H1 (cell line): ENCODE data around the gene SPINK4. TPM values are rescaled to one million over a fixed set of nuclear protein-coding genes. Genes with fewer than 3 reads are reported as not detected.

Source experiments
- CTCF ChIA-PET: fragments of 300-600 bp; sonication (Branson Sonifier 250); formaldehyde crosslinking; loops from one replicate; lab custom pipeline; 2021; ENCODE audit not compliant: partially characterized antibody; lab: Charles Lee
- POLR2A ChIA-PET: fragments of 300-600 bp; sonication (Branson Sonifier 250); formaldehyde crosslinking; loops from one replicate; lab custom pipeline; 2021; ENCODE audit warnings: inconsistent platforms; ENCODE audit not compliant: partially characterized antibody; lab: Charles Lee
- DNase-seq, 2 experiments: peaks; one replicate each; pipeline versions ENCODE4 v3.0.0 to v3.0.0-alpha.2; 2010 to 2022; ENCODE audit warnings: low spot score in 2 of 2, low read depth in 1 of 2, mixed read lengths in 1 of 2
- FAIRE-seq: peaks from 2 replicates; lab custom pipeline; 2011; peaks lifted over from hg19 to GRCh38; lab: Jason Lieb, UNC
- H2AFZ ChIP-seq: 2 replicates; pipeline ENCODE4 v1.8.1; 2012; ENCODE audit warnings: low read length, inconsistent platforms
- H2AK5ac ChIP-seq: 2 replicates; pipeline ENCODE4 v1.6.1; 2013; ENCODE audit warnings: low read depth, low read length
- H2BK120ac ChIP-seq: replicated peaks from 2 replicates; pipeline ENCODE3; 2013; ENCODE audit warnings: low read depth, low read length, inconsistent platforms
- H2BK12ac ChIP-seq: 2 replicates; pipeline ENCODE4 v1.6.1; 2013; ENCODE audit warnings: low read depth, low read length
- H2BK15ac ChIP-seq: 2 replicates; pipeline ENCODE4 v1.6.1; 2013; ENCODE audit warnings: low read length
- H2BK20ac ChIP-seq: 2 replicates; pipeline ENCODE4 v1.6.1; 2013; ENCODE audit warnings: low read length
- H2BK5ac ChIP-seq: 2 replicates; pipeline ENCODE4 v1.6.1; 2013; ENCODE audit warnings: low read depth, low read length
- H3K14ac ChIP-seq: 2 replicates; pipeline ENCODE4 v1.6.1; 2013; ENCODE audit warnings: inconsistent platforms; ENCODE audit not compliant: insufficient read length
- H3K18ac ChIP-seq: 2 replicates; pipeline ENCODE4 v1.6.1; 2013; ENCODE audit warnings: low read length; ENCODE audit errors: extremely low read depth
- H3K23ac ChIP-seq: 2 replicates; pipeline ENCODE4 v1.6.1; 2013; ENCODE audit warnings: inconsistent platforms; ENCODE audit not compliant: insufficient read length
- H3K23me2 ChIP-seq: 2 replicates; pipeline ENCODE4 v1.6.1; 2013; ENCODE audit warnings: low read depth, low read length
- H3K27ac ChIP-seq: 2 replicates; pipeline ENCODE4 v1.6.1; 2011; ENCODE audit warnings: low read depth, low read length, inconsistent platforms
- H3K27me3 ChIP-seq, 4 experiments: replicated peaks in 1 of 4; 1 replicate in 1 of 4; 2 replicates in 3 of 4; pipeline versions ENCODE4 v1.6.1 to v1.8.1; 2011 to 2013; ENCODE audit warnings: low read length in 3 of 4, mild to moderate bottlenecking in 3 of 4, inconsistent platforms in 2 of 4, mixed read lengths in 2 of 4, moderate library complexity in 1 of 4; ENCODE audit not compliant: control insufficient read depth in 3 of 4, insufficient read depth in 3 of 4; ENCODE audit errors: extremely low read depth in 1 of 4
- H3K36me3 ChIP-seq, 4 experiments: 2 replicates each; pipeline versions ENCODE4 v1.6.1 to v1.8.1; 2011 to 2013; ENCODE audit warnings: mild to moderate bottlenecking in 4 of 4, low read length in 3 of 4, moderate library complexity in 2 of 4, control low read depth in 1 of 4, inconsistent platforms in 1 of 4; ENCODE audit not compliant: insufficient read depth in 4 of 4, control insufficient read depth in 2 of 4
- H3K4ac ChIP-seq: replicated peaks from 2 replicates; pipeline ENCODE3; 2013; ENCODE audit warnings: low read length, low read depth, mixed read lengths, inconsistent platforms; ENCODE audit not compliant: insufficient read length
- H3K4me1 ChIP-seq, 4 experiments: replicated peaks in 1 of 4; 1 replicate in 1 of 4; 2 replicates in 3 of 4; pipeline versions ENCODE4 v1.6.1 to v1.8.1; 2011 to 2013; ENCODE audit warnings: low read length in 3 of 4, inconsistent platforms in 2 of 4, mixed read lengths in 1 of 4; ENCODE audit not compliant: insufficient read depth in 4 of 4, control insufficient read depth in 3 of 4
- H3K4me2 ChIP-seq, 2 experiments: 2 replicates each; pipeline versions ENCODE4 v1.6.1 to v1.8.1; 2011 to 2013; ENCODE audit warnings: low read depth in 2 of 2, low read length in 2 of 2, control low read depth in 1 of 2, inconsistent platforms in 1 of 2, mild to moderate bottlenecking in 1 of 2; ENCODE audit not compliant: insufficient read depth in 1 of 2
- H3K4me3 ChIP-seq, 4 experiments: fragments of 200-600, 300-600 bp in 1 of 4; sonication (generic), shearing (Covaris generic), sonication (Bioruptor Twin) in 1 of 4; 2 replicates each; pipeline versions ENCODE4 v1.5.1 to v1.8.1; 2011 to 2016; ENCODE audit warnings: low read length in 4 of 4, low read depth in 3 of 4, control low read depth in 2 of 4, inconsistent platforms in 2 of 4, mild to moderate bottlenecking in 2 of 4, mixed read lengths in 1 of 4, moderate library complexity in 1 of 4; ENCODE audit not compliant: insufficient read depth in 2 of 4; ENCODE audit errors: extremely low read depth in 1 of 4
- H3K56ac ChIP-seq: replicated peaks from 2 replicates; pipeline ENCODE3; 2013; ENCODE audit warnings: low read depth, mild to moderate bottlenecking, mixed read lengths, low read length, inconsistent platforms; ENCODE audit not compliant: insufficient read length
- H3K79me1 ChIP-seq: 2 replicates; pipeline ENCODE4 v1.6.1; 2013; ENCODE audit warnings: low read depth, low read length, control low read depth
- H3K79me2 ChIP-seq, 2 experiments: 2 replicates each; pipeline versions ENCODE4 v1.6.1 to v1.8.1; 2012 to 2013; ENCODE audit warnings: low read length in 2 of 2, mild to moderate bottlenecking in 2 of 2, inconsistent platforms in 1 of 2; ENCODE audit not compliant: insufficient read depth in 2 of 2, control insufficient read depth in 1 of 2
- H3K9ac ChIP-seq, 4 experiments: replicated peaks in 1 of 4; 1 replicate in 1 of 4; 2 replicates in 3 of 4; pipeline versions ENCODE4 v1.6.1 to v1.8.1; 2011 to 2013; ENCODE audit warnings: low read depth in 3 of 4, low read length in 3 of 4, control low read depth in 2 of 4, mild to moderate bottlenecking in 2 of 4, moderate library complexity in 2 of 4, inconsistent platforms in 1 of 4; ENCODE audit errors: extremely low read depth in 1 of 4
- H3K9me3 ChIP-seq, 2 experiments: 2 replicates each; pipeline versions ENCODE4 v1.6.1 to v1.8.1; 2012 to 2013; ENCODE audit warnings: mild to moderate bottlenecking in 2 of 2, moderate library complexity in 2 of 2, control low read depth in 1 of 2, inconsistent platforms in 1 of 2, low read depth in 1 of 2, low read length in 1 of 2, mixed read lengths in 1 of 2; ENCODE audit not compliant: insufficient read depth in 2 of 2
- H4K20me1 ChIP-seq, 2 experiments: replicated peaks in 1 of 2; 2 replicates each; pipeline versions ENCODE3 to v1.8.1; 2011 to 2013; ENCODE audit warnings: inconsistent platforms in 2 of 2, low read length in 2 of 2, mild to moderate bottlenecking in 1 of 2; ENCODE audit not compliant: insufficient read depth in 2 of 2, control insufficient read depth in 1 of 2
- H4K5ac ChIP-seq: 2 replicates; pipeline ENCODE4 v1.6.1; 2013; ENCODE audit warnings: low read length, low read depth, mixed read lengths, inconsistent platforms; ENCODE audit not compliant: insufficient read length
- H4K8ac ChIP-seq: 2 replicates; pipeline ENCODE4 v1.8.0; 2013; ENCODE audit warnings: mild to moderate bottlenecking, moderate library complexity, low read length, inconsistent platforms; ENCODE audit not compliant: insufficient read depth; ENCODE audit errors: extremely low read depth
- H4K91ac ChIP-seq: replicated peaks from 2 replicates; pipeline ENCODE3; 2013; ENCODE audit warnings: low read length, mixed read lengths, inconsistent platforms; ENCODE audit not compliant: insufficient read length
- RFX5 ChIP-seq: IDR thresholded peaks from 2 replicates; pipeline ENCODE4 v1.6.1; 2011; ENCODE audit warnings: low read depth, low read length, improper control_type of control experiment, borderline replicate concordance
- SP1 ChIP-seq: IDR thresholded peaks from 2 replicates; pipeline ENCODE4 v1.6.1; 2011; ENCODE audit warnings: low read depth, low read length
- SUZ12 ChIP-seq: fragments of 200-600 bp; sonication (generic); IDR thresholded peaks from 2 replicates; pipeline ENCODE4 v1.6.1; 2012; ENCODE audit warnings: mild to moderate bottlenecking, inconsistent platforms, low read length, moderate library complexity, mixed read lengths
- WGBS, 2 experiments: shearing (Covaris generic) in 1 of 2; methylation state at CpG; one replicate each; pipeline versions ENCODE4 v1.1.6 to v1.1.7; 2013 to 2015; ENCODE audit warnings: low lambda C conversion rate in 2 of 2, mixed read lengths in 2 of 2, inconsistent platforms in 1 of 2, low coverage in 1 of 2, missing lambda C conversion rate in 1 of 2; ENCODE audit not compliant: insufficient replicate concordance in 2 of 2, insufficient coverage in 1 of 2, insufficient read length in 1 of 2; ENCODE audit errors: extremely low coverage in 1 of 2, missing lambda C conversion rate in 1 of 2; 5-methylcytosine and 5-hydroxymethylcytosine counted together
- polyA plus RNA-seq, 7 experiments: library from polyadenylated mRNA; depleted of rRNA in 3 of 7; stranded (reverse) in 5 of 7; unstranded in 2 of 7; fragments of >200 nt in 5 of 7; fragments of 200-250 nt in 2 of 7; gene quantifications; 1 replicate in 5 of 7; 2 replicates in 1 of 7; 4 replicates in 1 of 7; pipeline versions ENCODE4 v1.2.1 to v1.2.3, GENCODE V29; 2011 to 2013; ENCODE audit warnings: missing spikeins in 2 of 7, mixed read lengths in 2 of 7
- total RNA-seq: library from RNA; stranded (reverse); fragmentation: NEBNext Ultra II Directional; extraction: Animal tissue kit (Norgen Biotek cat#: 25700); gene quantifications from 2 replicates; pipeline ENCODE4 v1.2.1, GENCODE V29; 2021

SPINK4 gene
- total and polyA plus RNA-seq, 2 of the 8 experiments (the other 6 are each of a cell fraction or from before 2014, with no cell fraction given): not detected

DNA sequence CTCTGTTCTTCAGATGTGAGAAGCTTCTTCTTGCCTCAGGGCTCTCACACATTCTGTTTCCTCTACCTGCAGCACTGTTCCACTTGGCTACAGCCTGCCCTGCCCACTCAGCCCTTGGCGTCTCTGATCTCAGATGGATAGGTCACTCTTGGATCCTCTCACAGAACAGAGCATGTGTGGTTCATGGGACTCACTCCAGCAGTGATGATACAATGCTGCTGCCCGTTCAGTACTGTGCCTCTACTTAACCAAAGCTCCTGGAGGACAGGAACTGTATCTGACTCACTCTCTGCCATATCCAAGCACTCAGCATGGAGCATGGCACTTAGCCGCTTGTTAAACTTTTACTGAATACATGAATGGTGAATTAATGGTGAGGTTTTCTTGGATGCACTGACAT is 3.4 kb upstream of the SPINK4 start:
- H3K9ac ChIP-seq: no peak overlapping the region
- DNase-seq (no peak), FAIRE-seq (no peak)
- H4K5ac ChIP-seq: no peak overlapping the region
- H2BK5ac ChIP-seq: no peak overlapping the region
- H2BK20ac ChIP-seq: no peak overlapping the region
- no peaks in the 10 kb centered on the region for H4K20me1 ChIP-seq
- no peak overlapping the region for H3K56ac ChIP-seq
- no peak overlapping the region for H2BK12ac ChIP-seq
- no peaks in the 10 kb centered on the region for H3K4me1 ChIP-seq
- CTCF ChIA-PET: interaction anchor here (0.9 to 7.5 kb wide), 3 partner anchors 8 to 256 kb away, joined by 3 to 55 read pairs (median 3); no protein-coding TSS in a partner anchor
- H4K91ac ChIP-seq: no peak overlapping the region
- H3K27me3 ChIP-seq: no peaks in the 10 kb centered on the region; a peak in 2 of 7 replicates
- H2BK15ac ChIP-seq: no peak overlapping the region
- 84% methylated on average over 3 of the region's 3 CpGs; no CpG with 5 or more reads in 1 of the 2 experiments for WGBS, 2 experiments
- H3K79me2 ChIP-seq: no peaks in the 10 kb centered on the region
- no peak overlapping the region for H2AK5ac ChIP-seq
- POLR2A ChIA-PET: interaction anchor here (1.0 to 2.1 kb wide), 2 partner anchors 8 to 12 kb away, joined by 5 to 10 read pairs; no protein-coding TSS in a partner anchor
- H3K4ac ChIP-seq: no peak overlapping the region
- H3K23ac ChIP-seq: no peak overlapping the region
- no peak overlapping the region for H2BK120ac ChIP-seq
- H3K4me2 ChIP-seq: no peak overlapping the region
- 0 out of 2 replicates have a peak overlapping the region, but pooled peaks have one; percentile 14 for H4K8ac ChIP-seq
- TF ChIP-seq SP1 (no peak), RFX5 (no peak), SUZ12 (no peak)
- no peaks in the 10 kb centered on the region for H3K36me3 ChIP-seq
- no peak overlapping the region for H3K27ac ChIP-seq
- no peak overlapping the region for H2AFZ ChIP-seq
- H3K9me3 ChIP-seq: no peaks in the 10 kb centered on the region
- H3K4me3 ChIP-seq: no peak overlapping the region
- H3K14ac ChIP-seq: no peak overlapping the region
- H3K23me2 ChIP-seq: no peaks in the 10 kb centered on the region; the same call in 1 of the 2 replicates
- H3K79me1 ChIP-seq: no peaks in the 10 kb centered on the region
- no peak overlapping the region for H3K18ac ChIP-seq
